ENCODE results near the gene KIF23.

- TF ChIP-seq CTCF (IDR thresholded peaks at IDR 0.05) (no peak), POLR2AphosphoS5 (IDR thresholded peaks at IDR 0.05) (no peak)
These were observed 7.3 kb downstream of the KIF23 start for GRCh38 chr15:69421498-69421897.
